Measurements from ENCODE around the gene NEXMIF. TPM values are rescaled to one million over a fixed set of nuclear protein-coding genes. Genes with fewer than 3 reads are reported as not detected.

NEXMIF gene
- total and polyA plus RNA-seq, 9 of the 15 experiments (the other 6 are each of a cell fraction or from before 2014, with no cell fraction given) = not detected

DNA sequence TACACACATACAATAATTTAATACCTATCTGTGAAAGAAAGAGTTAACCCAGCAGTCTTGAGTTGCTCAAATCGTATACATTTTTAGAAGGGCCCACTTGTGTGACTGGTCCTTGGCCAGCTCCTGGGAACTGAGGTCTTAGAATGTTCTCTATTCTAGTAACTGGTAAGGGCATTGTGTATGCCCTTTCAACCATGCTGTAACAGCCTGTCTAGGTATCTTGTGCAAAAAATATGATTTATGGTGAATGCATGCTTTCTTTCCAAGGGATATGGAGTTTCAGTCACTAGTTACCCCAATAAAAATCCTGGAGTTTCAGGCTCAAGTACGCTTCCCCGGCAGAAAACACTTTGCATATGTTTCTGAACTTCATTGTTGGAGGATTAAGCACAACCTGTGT, 140.6 kb downstream of the NEXMIF start:
- no TSS peak for BruUV-seq (replicated peaks)
- CTCF ChIA-PET (ENCODE audit: low intra/inter-chr PET ratio) = no interaction called here
- intact Hi-C loops (cut with micrococcal nuclease) (no loop called here), in situ Hi-C loops (cut with MboI) (no loop called here)
- Histone ChIP-seq H3K9ac (ENCODE audit: insufficient read depth in 1 of 2, low read depth in 2 of 2, low read length in 2 of 2) (no peak overlapping the region), H2AFZ (ENCODE audit: low read depth, low read length) (no peak overlapping the region), H3K9me1 (ENCODE audit: control insufficient read depth, insufficient read depth, low read length) (no peaks in the 10 kb centered on the region), H3K27ac (ENCODE audit: extremely low read depth, low read depth, low read length) (no peak overlapping the region), H4K20me1 (replicated peaks; ENCODE audit: control insufficient read depth, insufficient read depth, low read length) (no peaks in the 10 kb centered on the region), H3K4me2 (ENCODE audit: insufficient read depth, low read length) (no peak overlapping the region), H3K27me3 (ENCODE audit: control insufficient read depth in 2 of 2, insufficient read depth in 2 of 2, low read length in 2 of 2) (no peaks in the 10 kb centered on the region), H3K4me3 (no peak overlapping the region), H3K9me3 (replicated peaks; ENCODE audit: control insufficient read depth, insufficient read depth, low read depth, low read length) (no peaks in the 10 kb centered on the region), H3K36me3 (ENCODE audit: control insufficient read depth, insufficient read depth, low read length) (no peaks in the 10 kb centered on the region), H3K4me1 (replicated peaks in 1 of 2; ENCODE audit: control insufficient read depth in 2 of 2, insufficient read depth in 2 of 2, low read length in 2 of 2) (no peaks in the 10 kb centered on the region), H3K79me2 (ENCODE audit: control insufficient read depth, insufficient read depth, low read length) (no peaks in the 10 kb centered on the region)
- FAIRE-seq (no peak), ATAC-seq (no peak), DNase-seq (ENCODE audit: extremely low read depth in 1 of 4, low spot score in 3 of 4) (no peak)
- 0% methylated on average over 3 of the region's 3 CpGs for WGBS (ENCODE audit: insufficient coverage, low coverage, missing lambda C conversion rate)
- POLR2A ChIA-PET = no interaction called here
- TF ChIP-seq RFX1 (IDR thresholded peaks at IDR 0.05) (no peak), SMAD1 (IDR thresholded peaks at IDR 0.05; ENCODE audit: low read depth, low read length, partially characterized antibody) (no peak), FOXA3 (CRISPR knock-in tag; conservative IDR thresholded peaks at IDR 0.05 in 1 of 2, IDR thresholded peaks at IDR 0.05 in 1 of 2) (no peak), PHF20 (IDR thresholded peaks at IDR 0.05; ENCODE audit: partially characterized antibody) (no peak), C11orf30 (IDR thresholded peaks at IDR 0.05; ENCODE audit: low read depth) (no peak), ZNF311 (CRISPR knock-in tag; IDR thresholded peaks at IDR 0.05) (no peak), ESRRB (CRISPR knock-in tag; IDR thresholded peaks at IDR 0.05; ENCODE audit: borderline replicate concordance) (no peak), CREBBP (IDR thresholded peaks at IDR 0.05; ENCODE audit: low read depth, low read length) (no peak), GATA2 (CRISPR knock-in tag; IDR thresholded peaks at IDR 0.05) (no peak)
- TF ChIP-seq, protein P1, sequence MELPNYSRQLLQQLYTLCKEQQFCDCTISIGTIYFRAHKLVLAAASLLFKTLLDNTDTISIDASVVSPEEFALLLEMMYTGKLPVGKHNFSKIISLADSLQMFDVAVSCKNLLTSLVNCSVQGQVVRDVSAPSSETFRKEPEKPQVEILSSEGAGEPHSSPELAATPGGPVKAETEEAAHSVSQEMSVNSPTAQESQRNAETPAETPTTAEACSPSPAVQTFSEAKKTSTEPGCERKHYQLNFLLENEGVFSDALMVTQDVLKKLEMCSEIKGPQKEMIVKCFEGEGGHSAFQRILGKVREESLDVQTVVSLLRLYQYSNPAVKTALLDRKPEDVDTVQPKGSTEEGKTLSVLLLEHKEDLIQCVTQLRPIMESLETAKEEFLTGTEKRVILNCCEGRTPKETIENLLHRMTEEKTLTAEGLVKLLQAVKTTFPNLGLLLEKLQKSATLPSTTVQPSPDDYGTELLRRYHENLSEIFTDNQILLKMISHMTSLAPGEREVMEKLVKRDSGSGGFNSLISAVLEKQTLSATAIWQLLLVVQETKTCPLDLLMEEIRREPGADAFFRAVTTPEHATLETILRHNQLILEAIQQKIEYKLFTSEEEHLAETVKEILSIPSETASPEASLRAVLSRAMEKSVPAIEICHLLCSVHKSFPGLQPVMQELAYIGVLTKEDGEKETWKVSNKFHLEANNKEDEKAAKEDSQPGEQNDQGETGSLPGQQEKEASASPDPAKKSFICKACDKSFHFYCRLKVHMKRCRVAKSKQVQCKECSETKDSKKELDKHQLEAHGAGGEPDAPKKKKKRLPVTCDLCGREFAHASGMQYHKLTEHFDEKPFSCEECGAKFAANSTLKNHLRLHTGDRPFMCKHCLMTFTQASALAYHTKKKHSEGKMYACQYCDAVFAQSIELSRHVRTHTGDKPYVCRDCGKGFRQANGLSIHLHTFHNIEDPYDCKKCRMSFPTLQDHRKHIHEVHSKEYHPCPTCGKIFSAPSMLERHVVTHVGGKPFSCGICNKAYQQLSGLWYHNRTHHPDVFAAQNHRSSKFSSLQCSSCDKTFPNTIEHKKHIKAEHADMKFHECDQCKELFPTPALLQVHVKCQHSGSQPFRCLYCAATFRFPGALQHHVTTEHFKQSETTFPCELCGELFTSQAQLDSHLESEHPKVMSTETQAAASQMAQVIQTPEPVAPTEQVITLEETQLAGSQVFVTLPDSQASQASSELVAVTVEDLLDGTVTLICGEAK (IDR thresholded peaks at IDR 0.05) = no peak
- TF ChIP-seq, protein P1 (CRISPR knock-in tag; IDR thresholded peaks at IDR 0.05) = no peak
- TF ChIP-seq, protein P2, sequence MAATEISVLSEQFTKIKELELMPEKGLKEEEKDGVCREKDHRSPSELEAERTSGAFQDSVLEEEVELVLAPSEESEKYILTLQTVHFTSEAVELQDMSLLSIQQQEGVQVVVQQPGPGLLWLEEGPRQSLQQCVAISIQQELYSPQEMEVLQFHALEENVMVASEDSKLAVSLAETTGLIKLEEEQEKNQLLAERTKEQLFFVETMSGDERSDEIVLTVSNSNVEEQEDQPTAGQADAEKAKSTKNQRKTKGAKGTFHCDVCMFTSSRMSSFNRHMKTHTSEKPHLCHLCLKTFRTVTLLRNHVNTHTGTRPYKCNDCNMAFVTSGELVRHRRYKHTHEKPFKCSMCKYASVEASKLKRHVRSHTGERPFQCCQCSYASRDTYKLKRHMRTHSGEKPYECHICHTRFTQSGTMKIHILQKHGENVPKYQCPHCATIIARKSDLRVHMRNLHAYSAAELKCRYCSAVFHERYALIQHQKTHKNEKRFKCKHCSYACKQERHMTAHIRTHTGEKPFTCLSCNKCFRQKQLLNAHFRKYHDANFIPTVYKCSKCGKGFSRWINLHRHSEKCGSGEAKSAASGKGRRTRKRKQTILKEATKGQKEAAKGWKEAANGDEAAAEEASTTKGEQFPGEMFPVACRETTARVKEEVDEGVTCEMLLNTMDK (IDR thresholded peaks at IDR 0.05; ENCODE audit: borderline replicate concordance, insufficient read depth, low read depth, low read length, poor library complexity, severe bottlenecking) = no peak

All from K562 (cell line).